M059J (cell line): ENCODE measurements around the gene SYT2. TPM values are rescaled to one million over a fixed set of nuclear protein-coding genes. Genes with fewer than 3 reads are reported as not detected.
"Not testable (repeated sequence)": the region's sequence is repeated elsewhere in the genome, so short reads cannot be mapped to it uniquely, and the experiment has no call there.

ENCODE experiments used
- DNase-seq: peaks from one replicate; pipeline ENCODE4 v3.0.0-alpha.2; 2012; ENCODE audit warnings: low read depth
- total RNA-seq: library from RNA; depleted of rRNA; stranded (reverse); fragments of >200 nt; shearing (Covaris generic); gene quantifications from 2 replicates; pipeline ENCODE4 v1.2.3, GENCODE V29; 2014; rRNA removed

The SYT2 gene
- not detected in 2 replicates for total RNA-seq

GRCh38 chr1:202710070-202711045 lies at the start of gene SYT2:
TSS of gene SYT2 (minus strand) at chr1:202710454. CDS start at chr1:202605772, 104,682 bp downstream.
- DNase-seq: no peak

DNA sequence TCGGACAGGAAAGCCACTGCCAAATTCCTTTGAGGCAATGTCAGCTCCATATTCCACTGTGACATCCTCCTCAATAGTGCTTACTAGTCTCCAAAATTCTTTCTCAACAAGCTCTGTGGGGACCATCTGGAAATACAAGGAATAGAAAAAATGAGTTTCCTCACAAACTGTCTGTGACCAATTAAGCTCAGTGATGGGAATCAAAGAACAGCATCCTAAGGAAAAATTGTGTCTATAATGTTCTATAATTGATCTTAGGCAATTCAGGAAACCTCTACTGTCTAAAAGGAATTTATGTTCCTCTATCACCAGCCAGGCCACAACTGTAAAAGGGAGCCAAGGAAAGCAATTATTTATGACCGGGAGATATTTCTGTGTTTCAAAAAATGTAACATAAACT lies 46.1 kb upstream of the SYT2 start:
- DNase-seq: no peak

GRCh38 chr1:202754293-202754692 lies 44.0 kb upstream of the SYT2 start:
- DNase-seq: no peak

DNA sequence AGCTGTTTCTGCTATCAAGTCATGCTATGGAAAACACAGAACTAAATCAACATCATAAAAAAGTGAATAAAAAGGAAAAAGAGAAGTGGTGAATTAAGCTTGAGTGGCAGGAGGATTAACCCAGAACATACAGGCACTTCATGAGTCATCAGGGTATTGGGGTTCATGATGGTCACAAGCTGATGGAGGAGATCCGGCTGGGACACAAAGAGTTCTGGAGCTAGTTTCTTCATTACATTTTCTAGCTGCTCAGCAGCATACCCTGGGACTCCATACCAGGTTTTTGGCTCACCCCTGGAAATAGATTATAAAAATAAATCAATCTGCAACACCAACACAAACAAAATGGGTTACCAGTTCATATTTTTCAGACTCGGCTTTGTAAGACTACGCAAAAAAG lies 42.5 kb upstream of the SYT2 start:
- DNase-seq: peak; percentile 4

- DNase-seq: no peak
Observed at GRCh38 chr1:202750761-202751160, 40.5 kb upstream of the SYT2 start.

GRCh38 chr1:202750024-202750423 lies 39.8 kb upstream of the SYT2 start:
- no peak for DNase-seq

GRCh38 chr1:202745323-202745888 lies 35.2 kb upstream of the SYT2 start:
- DNase-seq: no peak

DNA sequence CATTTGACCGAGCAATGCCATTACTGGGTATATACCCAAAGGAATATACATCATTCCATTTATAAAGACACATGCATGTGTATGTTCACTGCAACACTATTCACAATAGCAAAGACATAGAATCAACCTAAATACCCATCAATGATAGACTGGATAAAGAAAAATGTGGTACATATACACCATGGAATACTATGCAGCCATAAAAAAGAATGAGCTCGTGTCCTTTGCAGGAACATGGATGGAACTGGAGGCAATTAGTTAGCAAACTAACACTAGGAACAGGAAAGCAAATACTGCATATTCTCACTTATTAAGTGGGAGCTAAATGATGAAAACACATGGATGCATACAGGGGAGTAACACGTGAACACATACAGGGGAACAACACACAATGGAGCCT lies 34.5 kb upstream of the SYT2 start:
- DNase-seq: not testable (repeated sequence)

DNA sequence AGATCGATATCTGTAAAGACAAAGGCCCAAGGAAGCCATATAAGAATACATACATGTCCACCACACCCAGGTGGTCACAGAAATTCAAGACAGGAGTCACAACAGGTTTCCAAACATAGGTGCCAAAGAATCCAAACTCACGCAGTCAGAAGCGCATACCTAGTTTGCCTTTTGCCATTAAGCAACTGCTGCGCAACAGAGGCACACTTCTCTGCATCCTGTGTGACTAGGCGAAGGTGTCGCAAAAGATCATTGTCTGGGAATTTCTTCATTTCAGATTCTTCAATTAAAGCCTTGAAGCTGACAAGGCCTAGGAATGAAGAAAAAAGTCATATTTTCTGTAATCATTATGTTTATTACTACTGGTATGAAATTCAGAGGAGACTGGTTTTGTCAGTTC lies 32.2 kb upstream of the SYT2 start:
- DNase-seq: no peak

GRCh38 chr1:202733251-202733650 lies 23.0 kb upstream of the SYT2 start:
- no peak for DNase-seq

GRCh38 chr1:202728951-202729350 lies 18.7 kb upstream of the SYT2 start:
- DNase-seq: no peak

DNA sequence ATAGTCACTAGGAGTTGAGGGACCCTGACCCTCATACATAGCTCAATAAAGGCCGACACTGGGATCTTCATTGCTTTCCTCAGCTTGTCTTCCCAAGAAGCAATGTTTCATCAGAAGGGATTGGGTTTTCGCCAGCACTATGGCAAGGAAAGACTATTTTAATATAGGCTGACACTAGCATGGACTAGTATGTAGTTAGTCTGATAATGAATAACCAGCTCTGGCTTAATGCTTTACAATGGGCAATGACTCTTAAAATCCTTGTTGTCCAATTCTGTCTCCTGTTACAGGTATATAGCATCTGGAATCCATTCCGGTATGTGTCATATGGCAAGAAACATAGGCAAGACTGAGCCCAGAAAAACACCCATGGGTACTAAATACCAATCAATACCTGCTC lies 15.3 kb upstream of the SYT2 start:
- DNase-seq: no peak

DNA sequence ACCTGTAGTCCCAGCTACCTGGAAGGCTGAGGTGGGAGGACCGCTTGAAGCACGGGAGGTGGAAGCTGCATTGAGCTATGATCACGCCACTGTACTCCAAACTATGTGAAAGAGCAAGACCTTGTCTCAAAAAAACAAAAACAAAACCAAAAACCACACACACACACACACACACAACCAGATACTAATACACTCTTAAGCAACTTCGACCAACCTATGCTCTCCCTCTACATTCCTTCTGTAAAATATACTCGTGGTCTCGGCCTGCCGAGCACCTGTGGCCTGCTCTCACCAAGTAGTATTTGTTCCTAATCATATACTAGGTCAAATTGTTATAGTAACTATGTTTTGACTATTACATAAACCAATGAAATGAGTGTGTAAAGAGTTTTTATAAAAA lies 13.5 kb upstream of the SYT2 start:
- DNase-seq: no peak

GRCh38 chr1:202723046-202723445 lies 12.8 kb upstream of the SYT2 start:
- DNase-seq: not testable (repeated sequence)

- DNase-seq: no peak
Observed at GRCh38 chr1:202716654-202717053, 6.4 kb upstream of the SYT2 start.

- DNase-seq: not testable (repeated sequence)
Observed at GRCh38 chr1:202714202-202714601, 3.9 kb upstream of the SYT2 start.

DNA sequence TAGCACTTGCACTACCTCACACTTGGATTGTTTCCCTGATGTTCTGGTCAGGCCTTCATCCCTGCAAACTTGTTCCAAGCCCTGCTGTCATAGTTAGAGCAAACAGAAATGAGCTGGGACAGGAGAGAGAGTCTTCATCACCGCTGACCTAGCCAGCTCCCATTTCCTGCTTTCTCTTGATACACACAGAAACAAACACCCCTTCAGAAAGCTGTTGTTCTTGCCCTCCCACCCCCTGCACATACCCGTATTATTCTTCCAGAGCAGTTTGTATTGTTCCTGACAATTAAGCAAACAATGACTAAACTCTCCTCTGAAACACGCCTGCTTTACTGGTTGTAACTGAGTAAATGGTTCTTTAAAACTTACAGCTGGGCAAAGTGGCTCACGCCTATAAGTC lies 2.9 kb upstream of the SYT2 start:
- no peak for DNase-seq

DNA sequence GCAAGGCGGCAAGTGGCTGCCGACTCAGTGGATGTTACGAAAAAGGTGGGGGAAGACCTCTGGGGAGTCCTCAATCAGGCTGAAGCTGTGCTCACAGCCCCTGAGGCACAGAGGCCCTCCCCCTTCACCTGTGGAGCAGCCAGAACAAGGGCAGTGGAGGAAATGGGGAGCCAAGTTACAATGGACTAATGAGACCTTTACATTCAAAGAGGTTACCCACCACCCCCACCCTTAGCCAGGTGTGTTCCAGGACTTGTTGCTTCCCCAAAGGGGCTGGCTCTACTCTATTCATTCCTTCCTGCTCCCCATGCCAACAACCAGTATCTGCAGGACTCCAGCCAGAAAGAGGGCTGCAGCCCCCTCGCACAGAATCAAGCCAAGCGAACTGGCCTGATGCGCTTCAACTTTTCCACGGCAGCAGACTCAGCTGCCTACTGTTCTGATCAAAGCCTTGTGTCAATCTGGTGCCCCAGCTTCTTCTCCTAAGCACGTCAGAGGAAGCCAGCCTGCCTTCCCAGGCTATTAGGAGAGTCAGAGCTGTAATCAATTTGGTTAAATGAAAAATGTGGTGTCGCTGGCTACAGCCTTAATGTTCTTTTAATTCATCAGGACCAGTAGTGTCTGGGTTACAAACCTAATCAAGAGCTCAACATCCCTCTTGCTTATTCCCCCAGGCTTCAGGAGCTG lies 1.8 kb upstream of the SYT2 start:
- DNase-seq: no peak

GRCh38 chr1:202709276-202710041 lies 795 bp downstream of the SYT2 start:
- DNase-seq: no peak

GRCh38 chr1:202708456-202709275 lies 1.6 kb downstream of the SYT2 start:
- no peak for DNase-seq

GRCh38 chr1:202706851-202707250 lies 3.4 kb downstream of the SYT2 start:
- no peak for DNase-seq
